Measurements from ENCODE around the gene NOTCH4.
A peak's percentile ranks its signal among the peaks of the same experiment; 100 is the strongest.
"Not testable (repeated sequence)": the region's sequence is repeated elsewhere in the genome, so short reads cannot be mapped to it uniquely, and the experiment has no call there.

The NOTCH4 gene

GRCh38 chr6:32216285-32216684 is 7.6 kb downstream of the NOTCH4 start:
- DNase-seq, result no peak

DNA sequence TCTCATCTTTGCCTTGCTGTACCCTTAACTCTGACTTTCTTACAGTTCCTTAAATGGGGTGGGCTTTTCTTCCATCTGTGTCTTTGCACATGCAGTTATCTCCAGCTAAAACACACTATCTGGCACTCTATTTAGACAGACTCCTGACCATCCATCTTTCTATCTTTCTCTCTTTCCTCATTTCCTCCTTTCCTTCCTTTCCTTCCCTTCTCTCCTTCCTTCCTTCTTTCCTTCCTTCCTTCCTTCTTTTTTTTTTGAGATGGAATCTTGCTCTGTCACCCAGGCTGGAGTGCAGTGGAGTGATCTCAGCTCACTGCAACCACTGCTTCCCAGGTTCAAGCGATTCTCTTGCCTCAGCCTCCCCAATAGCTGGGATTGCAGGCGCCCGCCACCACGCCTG is 8.2 kb downstream of the NOTCH4 start:
- DNase-seq, result no peak

- DNase-seq, result no peak
Observed at GRCh38 chr6:32214126-32214525, 9.7 kb downstream of the NOTCH4 start.

- no peak for DNase-seq
Observed at GRCh38 chr6:32213649-32214048, 10.2 kb downstream of the NOTCH4 start.

GRCh38 chr6:32212076-32212760 is 11.6 kb downstream of the NOTCH4 start:
- no peak for DNase-seq

DNA sequence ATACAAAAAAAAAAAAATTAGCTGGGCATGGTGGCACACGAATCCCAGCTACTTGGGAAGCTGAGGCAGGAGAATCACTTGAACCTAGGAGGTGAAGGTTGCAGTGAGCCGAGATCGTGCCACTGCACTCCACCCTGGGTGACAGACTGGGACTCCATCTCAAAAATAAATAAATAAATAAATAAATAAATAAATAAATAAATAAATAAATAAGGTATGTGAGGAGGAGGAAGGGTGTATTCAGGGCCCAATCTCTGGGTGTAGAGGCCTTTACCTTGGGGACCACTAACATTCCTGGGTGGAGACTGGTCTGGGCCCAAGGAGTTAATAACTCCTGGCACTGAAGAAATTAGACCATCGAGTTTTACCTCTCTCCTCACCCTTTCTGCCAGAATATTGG is 12.4 kb downstream of the NOTCH4 start:
- DNase-seq, result not testable (repeated sequence)

- DNase-seq, result no peak
Observed at GRCh38 chr6:32210191-32210601, 13.7 kb downstream of the NOTCH4 start.

DNA sequence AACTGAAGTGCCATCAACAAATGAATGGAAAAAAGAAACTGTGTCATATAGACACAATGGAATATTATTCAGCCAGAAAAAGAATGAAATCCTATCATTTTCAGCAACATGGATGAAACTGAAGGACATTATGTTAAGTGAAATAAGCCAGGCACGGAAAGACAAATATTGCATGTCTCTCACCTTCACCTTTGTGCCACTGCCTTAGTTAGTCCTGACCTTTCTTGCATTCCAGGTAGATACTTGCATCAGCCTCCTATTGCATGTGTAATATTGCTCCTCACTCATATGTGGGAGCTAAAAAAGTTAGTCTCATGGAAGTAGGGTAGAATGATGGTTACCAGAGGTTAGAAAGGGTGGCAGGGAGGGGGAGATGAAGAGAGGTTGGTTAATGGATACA is 14.9 kb downstream of the NOTCH4 start:
- no peak for DNase-seq

DNA sequence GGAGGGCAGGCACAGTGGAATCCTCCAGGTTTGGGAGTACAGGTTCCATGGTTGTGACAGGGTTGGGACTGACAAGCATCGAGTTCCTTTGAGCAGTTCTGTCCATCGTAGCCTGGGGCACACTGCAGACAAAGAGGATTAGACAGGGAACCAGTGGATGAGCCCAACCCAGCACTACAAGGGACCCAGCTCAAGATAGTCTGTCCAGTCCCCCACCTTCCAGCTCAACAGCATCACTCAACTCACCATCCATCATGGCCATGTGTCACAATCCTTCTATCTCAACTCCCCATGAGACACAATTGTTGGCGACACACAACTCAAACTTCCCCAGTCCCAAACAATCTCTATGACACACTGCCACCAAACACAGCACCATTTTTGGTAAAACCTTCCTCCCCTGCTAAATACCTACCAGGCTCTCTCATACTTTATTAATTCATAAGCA is 19.6 kb downstream of the NOTCH4 start:
- DNase-seq, result no peak

DNA sequence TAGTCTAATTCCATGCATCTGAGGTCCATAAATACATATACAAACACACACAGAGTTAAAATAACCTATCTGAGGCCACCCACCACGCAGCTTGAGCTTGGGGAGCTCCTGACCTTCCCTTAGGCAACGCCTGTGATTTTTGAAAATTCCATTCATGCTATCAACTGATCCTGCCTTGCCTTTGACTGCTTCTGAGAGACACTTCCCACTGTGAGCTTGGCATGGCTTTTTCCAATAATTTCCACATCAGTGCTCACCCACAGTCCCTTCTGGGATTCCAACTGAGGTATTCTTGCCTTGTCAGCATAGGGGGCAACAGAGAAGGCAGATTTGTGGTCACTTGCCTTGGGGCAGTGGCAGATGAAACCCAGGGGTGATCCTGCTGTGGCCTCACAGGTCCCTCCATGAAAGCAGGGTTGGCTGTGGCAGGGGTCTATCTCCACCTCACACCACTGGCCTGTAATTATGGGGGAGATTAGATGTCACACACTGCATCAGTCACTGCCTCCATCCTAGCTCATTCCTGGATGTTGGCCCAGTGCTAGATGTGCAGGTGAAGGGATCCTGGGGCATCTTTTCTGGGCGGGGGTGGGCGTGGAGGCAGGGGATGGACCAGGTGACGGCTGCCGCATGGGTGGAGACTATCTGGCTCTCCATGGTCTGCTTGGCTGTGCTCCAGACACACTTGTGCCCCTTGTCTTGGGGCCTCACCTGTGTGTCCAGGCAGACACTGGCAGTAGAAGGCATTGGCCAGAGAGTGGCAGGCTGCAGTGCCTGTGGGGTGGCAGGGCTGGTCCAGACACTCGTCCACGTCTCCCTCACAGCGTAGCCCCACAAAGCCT is 20.2 kb downstream of the NOTCH4 start:
- no peak for DNase-seq

DNA sequence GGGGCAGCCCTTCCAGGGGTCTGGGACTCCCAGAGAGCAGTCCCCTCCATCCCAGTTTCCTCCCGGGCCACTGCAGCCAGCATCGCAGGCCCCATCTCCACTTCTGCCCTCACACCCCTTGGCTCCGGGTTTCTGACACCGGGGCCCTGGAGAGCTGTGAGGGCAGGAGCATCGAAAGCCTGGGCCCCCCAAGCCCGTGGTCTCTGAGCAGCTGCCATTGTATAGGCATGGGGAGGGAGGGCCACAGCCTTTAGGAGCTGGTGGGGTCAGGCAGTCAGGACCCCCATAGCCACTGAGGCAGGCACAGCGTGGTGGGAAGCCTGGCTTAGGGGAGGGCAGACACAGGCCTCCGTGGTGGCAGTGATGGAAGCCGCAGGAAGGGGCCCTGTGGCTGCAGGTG is 21.7 kb downstream of the NOTCH4 start:
- DNase-seq, result no peak

DNA sequence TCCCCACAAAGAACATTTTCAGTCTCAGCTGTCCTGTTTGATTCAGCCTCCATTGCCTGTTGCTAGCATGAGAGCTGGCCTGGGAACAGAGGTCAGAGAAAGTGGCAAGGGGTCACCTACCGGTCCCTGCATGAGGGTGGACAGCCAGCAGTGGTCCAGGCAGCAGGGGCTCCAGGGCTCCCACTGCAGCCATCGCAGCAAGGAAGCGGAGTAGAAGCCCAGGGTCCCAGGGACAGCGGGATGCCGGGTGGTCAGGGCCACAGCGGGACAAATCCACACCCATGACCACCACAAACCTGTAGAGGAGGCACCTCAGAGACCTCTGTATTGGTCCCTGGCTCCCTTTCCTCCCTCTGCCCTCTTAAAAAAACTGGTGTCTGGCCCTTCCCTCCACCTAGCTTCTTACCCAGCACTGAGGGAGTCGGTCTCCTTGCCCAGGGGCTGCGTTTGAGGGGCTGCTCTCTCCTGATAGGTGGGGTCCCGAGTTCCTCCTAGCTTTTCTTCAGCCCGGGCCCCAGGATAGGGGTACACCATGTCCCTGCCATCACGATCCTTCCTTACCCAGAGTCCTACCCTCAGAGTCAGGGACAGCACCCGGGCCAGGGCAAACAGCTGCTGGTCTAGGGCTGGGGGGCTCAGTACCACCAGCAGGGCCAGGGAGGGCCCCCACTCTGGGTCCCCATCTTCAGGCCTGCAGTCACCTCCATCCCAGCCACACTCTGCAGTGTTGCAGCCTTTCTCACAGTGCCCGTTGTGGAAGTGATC is 23.0 kb downstream of the NOTCH4 start:
- DNase-seq, result no peak

DNA sequence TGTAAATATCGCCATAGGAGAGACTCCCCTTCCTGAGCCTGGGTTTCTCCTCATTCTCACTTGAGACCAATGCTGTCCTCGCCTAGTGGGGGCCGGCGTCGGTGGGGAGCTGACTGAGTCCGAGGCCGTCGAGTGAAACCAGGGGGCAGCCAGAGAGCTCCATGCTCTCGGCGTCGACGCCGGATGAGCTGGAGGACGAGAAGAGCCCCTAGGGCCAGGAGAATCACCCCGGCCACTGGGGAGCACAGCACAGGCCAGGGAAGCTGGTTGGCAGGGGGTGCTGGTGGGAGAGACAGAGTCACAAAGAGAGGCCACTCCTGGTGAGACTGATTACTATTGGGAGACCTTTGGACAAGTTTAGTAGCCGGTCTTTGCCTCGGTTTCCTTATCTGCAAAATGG is 25.0 kb downstream of the NOTCH4 start:
- DNase-seq, result no peak

- no peak for DNase-seq
Observed at GRCh38 chr6:32198345-32198696, 25.5 kb downstream of the NOTCH4 start.

- DNase-seq, result no peak
Observed at GRCh38 chr6:32196682-32197616, 26.9 kb downstream of the NOTCH4 start.

GRCh38 chr6:32195902-32196681 is 27.8 kb downstream of the NOTCH4 start:
- DNase-seq, result peak; percentile 91

- peak; percentile 100 for DNase-seq
Observed at GRCh38 chr6:32195652-32195901, 28.3 kb downstream of the NOTCH4 start.

- DNase-seq, result peak; percentile 67
Observed at GRCh38 chr6:32194825-32195651, 28.8 kb downstream of the NOTCH4 start.

- no peak for DNase-seq
Observed at GRCh38 chr6:32194388-32194787, 29.5 kb downstream of the NOTCH4 start.

GRCh38 chr6:32193096-32193495 is 30.8 kb downstream of the NOTCH4 start:
- not testable (repeated sequence) for DNase-seq

DNA sequence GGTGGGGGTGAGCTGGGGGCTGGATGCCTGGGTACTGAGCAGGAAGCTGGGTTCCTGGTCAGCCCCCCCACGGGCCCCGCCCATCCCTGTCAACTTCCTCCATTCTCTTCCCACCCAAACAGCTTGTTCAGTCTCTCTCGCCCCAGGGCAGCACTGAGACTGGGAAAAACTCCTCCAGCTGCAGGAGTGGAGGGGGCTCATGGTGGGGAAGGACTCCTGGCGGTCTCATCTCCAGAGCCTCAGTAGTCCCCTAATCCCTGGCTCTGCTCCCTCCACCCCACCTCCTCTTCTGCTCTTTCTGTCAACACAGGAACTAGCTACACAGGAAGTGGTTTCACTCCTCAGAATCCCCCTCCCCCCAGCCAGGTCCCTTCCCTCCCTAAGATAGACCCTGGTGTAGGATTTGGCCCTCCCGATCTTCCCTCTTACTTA is 31.2 kb downstream of the NOTCH4 start, which contains the start of gene GPSM3:
Gene GPSM3, minus strand, starts transcription at position 36 of the 432 bp plus-strand sequence. CDS start 130 bp downstream, outside the sequence.
- peak; percentile 76 for DNase-seq
